ENCODE data around the gene CARD9.
"Not testable (repeated sequence)": the region's sequence is repeated elsewhere in the genome, so short reads cannot be mapped to it uniquely, and the experiment has no call there.

Gene CARD9

DNA sequence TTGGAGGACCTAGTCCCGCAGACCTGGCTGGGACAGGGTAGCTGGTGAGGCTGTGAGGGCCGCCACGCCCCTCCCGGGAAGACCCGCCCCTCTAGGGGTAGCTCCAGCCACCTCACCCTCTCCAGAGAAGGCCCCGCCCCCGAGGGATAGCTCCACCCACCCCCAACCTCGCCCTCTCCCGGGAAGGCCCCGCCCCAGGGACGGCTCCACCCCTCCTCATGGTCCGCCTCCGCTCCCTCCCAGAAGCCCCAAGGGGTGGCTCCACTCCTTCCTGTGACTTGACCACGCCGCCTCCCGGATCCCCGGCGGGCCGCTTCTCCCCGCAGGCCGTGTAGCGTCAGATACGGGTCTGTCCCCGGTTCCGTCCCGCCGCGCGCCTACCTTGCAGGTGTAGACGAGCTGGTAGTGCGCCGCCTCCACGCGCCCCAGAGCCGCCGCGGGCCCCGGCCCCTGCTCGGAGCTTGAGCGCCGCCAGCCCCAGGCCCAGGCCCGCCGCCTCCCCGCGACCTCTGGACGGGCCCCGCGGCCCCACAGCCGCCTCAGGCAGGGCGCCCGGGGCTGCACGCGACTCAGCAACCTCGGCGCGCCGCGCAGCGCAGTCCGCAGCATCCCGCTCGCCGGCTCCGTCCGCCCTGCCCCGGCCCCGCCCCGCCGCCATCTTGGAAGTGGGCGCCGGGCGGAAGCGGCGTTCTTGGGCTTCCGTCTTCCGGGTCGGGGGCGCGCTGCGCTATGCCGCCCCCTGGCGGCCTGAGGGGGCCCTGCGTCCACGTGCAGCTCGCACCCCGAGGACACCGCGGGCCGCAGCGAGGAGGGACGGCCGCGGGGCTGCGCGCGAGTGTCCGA lies 10.1 kb downstream of the CARD9 start, which contains the start of gene DNLZ:
TSS of gene DNLZ (minus strand) at position 639 of the 843 bp plus-strand sequence. CDS start at position 609, 30 bp downstream.
- peak; percentile 78 for DNase-seq

GRCh38 chr9:136362450-136362784 lies 11.1 kb downstream of the CARD9 start:
- no peak for DNase-seq

GRCh38 chr9:136361754-136362449 lies 11.6 kb downstream of the CARD9 start:
- DNase-seq: no peak

DNA sequence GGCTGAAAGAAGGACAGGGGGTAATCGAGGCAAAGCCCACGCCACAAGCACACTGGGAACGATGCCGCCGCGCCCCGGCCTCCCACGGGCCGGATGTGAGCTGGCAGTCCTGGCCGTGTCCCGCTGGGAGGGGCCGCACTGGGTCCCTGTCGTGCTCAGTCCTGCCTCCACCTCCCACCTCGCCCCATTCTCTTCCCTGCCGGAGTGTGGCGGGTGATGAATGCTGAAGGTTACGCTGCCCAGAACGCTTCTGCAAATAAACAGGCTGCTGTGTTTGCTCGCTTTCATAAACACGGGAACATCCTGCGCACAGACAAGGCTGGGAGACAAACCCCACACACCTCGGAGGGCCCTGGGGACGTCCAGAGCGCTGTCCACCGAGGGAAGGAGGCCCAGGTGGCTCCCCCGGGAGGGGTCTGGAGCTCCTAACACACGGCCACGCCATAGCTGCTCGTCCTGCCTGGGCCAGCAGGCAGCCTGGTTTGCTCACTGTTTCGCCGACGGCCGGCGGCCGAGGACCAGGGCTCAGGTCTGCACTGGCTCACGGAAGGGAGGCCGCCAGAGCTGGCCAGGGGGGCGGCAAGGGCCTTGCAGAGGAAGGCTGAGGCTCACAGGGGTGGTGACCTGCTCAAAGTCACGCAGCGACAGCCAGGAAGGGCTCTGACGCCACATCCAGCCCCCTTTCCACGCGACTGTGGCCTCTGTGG lies 12.3 kb downstream of the CARD9 start:
- no peak for DNase-seq

- DNase-seq: no peak
Observed at GRCh38 chr9:136359774-136360718, 13.4 kb downstream of the CARD9 start.

DNA sequence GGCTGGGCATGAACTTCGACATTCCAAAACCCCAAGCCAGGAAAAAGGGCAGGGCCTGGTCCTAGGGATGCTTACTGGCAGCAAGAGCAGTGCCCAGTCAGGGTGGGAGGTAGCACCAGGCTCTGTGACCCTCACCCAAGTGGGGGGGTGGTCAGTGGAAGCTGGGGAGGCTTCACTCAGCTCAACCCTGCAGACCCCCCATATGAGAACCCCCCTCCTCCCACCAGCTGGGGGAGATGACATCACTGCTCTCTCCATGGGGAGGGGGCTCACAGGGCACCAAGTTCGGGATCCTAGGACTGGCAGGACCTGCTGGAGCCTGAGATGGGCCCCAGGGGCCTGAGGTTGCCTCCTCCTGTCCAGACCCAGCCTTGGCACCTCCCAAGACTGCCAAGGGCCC lies 14.6 kb downstream of the CARD9 start:
- DNase-seq: no peak

DNA sequence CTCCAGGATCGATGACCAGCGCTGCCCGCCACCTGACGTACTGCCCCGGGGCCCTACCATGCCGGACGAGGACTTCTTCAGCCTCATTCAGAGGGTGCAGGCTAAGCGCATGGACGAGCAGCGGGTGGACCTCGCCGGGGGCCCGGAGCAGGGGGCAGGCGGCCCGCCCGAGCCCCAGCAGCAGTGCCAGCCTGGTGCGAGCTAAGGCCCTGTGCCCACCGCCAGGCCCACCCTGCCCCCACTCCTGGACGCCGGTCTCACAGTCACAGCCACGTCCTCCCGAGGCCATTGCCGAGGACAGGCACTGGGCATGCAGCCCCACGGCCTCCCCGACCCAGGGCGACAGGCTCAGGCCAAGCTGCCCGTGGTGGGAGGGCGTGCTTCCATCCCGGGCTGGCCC lies 15.5 kb downstream of the CARD9 start:
- DNase-seq: no peak

- no peak for DNase-seq
Observed at GRCh38 chr9:136357202-136357725, 16.2 kb downstream of the CARD9 start.

- DNase-seq: no peak
Observed at GRCh38 chr9:136355616-136356557, 17.6 kb downstream of the CARD9 start.

DNA sequence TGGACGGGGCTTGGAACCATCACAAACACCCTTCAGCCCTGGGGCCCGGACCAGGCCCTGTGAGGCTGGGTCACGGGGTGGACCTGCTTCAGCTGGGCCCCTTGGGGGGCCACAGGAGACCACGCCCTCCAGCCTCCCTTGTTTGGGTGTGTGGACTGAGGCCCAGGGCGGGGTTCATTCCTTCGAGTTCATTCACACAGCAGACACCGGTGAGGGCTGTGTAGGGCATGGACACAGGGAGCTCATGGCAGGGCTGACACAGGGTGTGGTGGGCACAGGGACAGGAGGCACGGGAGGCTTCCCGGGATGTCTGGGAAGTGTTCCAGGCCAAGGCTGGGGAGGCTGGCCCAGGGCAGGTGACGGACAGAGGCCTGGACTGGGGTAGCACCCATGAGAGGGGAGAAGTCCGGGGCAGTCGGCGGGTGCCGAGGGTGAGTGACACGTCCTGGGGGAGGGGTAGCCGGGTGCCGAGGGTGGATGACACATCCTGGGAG lies 18.8 kb downstream of the CARD9 start:
- no peak for DNase-seq

- DNase-seq: no peak
Observed at GRCh38 chr9:136353757-136354488, 19.5 kb downstream of the CARD9 start.

- no peak for DNase-seq
Observed at GRCh38 chr9:136353088-136353487, 20.4 kb downstream of the CARD9 start.

GRCh38 chr9:136352682-136353081 lies 20.8 kb downstream of the CARD9 start:
- DNase-seq: peak; percentile 59

DNA sequence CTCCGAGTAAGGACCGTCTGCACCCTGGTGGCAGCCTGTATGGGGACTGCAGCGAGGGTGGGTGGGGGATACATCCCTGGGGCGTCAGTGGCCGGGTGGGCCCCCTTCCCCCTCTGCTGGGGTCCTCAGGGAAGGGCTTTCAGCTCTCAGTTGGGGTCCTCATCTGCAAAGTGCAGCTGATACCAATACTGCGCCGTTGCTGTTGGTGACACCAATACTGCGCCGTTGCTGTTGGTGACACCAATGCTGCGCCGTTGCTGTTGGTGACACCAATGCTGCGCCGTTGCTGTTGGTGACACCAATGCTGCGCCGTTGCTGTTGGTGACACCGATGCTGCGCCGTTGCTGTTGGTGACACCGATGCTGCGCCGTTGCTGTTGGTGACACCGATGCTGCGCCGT lies 21.6 kb downstream of the CARD9 start:
- DNase-seq: not testable (repeated sequence)

GRCh38 chr9:136351252-136351800 lies 22.1 kb downstream of the CARD9 start:
- no peak for DNase-seq

DNA sequence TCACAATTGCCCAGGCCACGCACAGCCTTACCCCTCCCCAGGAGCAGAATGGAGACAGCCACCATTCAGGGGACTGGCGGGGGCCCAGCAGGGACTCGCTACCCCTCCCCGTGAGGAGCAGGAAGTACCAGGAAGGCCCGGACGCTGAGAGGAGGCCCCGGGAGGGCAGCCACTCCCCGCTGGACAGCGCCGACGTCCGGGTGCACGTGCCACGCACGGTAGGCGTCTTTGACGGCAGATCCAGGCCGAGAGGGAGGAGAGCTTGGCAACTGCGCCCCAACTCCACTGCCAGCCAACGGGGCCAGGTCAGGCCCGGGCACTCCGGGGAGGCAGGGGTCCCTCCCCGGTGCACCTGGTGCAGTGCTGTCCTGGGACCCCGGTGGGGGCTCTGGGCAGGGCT lies 23.9 kb downstream of the CARD9 start:
- DNase-seq: no peak

GRCh38 chr9:136348691-136349090 lies 24.8 kb downstream of the CARD9 start:
- DNase-seq: no peak

- no peak for DNase-seq
Observed at GRCh38 chr9:136347472-136348256, 25.8 kb downstream of the CARD9 start.

DNA sequence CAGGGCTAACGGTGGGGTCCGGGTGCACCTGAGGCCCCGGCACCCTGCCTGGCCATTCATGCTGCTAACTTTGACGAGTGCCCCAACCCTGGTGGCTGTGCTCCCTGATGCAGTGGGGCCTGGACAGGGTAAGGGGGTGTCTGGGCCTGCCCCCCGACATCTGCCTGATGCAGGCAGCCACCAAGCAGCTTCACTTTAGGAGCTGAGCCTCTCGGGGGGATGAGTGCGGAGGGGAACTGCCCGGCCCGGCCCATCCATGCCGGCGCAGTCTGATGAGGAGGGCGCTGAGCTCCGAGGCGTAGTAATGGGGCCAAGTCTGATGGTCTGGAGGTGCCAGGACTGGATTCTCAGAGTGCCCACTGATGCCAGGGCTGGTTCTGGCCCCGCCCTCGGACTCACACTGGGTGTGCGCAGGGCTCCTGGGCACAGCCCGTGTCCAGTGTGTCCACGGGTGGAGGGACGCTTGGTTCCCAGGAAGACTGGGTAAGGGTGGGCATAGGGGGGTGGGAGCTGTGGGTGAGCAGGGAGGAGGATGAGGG lies 26.5 kb downstream of the CARD9 start:
- no peak for DNase-seq

Measured in DMS79 treated with DMSO at 0.1 percent for 48 hours (cell line).